B cell (primary cell): ENCODE measurements around the gene MLLT10. TPM values are rescaled to one million over a fixed set of nuclear protein-coding genes. Genes with fewer than 3 reads are reported as not detected.

Experiments
- ATAC-seq: fragments of 200-7000 bp; cut with Tn5 transposase; one replicate; pipeline ENCODE4 v1.10.0; 2021; ENCODE audit warnings: low read depth, mild to moderate bottlenecking, moderate number of reproducible peaks, moderate library complexity
- CTCF ChIA-PET: fragments of 350-600 bp; sonication (Branson Sonifier 250); formaldehyde crosslinking; loops from one replicate; lab custom pipeline; 2021; ENCODE audit warnings: antibody characterized with exemption, inconsistent platforms; lab: Charles Lee
- POLR2A ChIA-PET: fragments of 350-600 bp; sonication (Branson Sonifier 250); formaldehyde crosslinking; loops from one replicate; lab custom pipeline; 2021; ENCODE audit warnings: antibody characterized with exemption; lab: Charles Lee
- DNase-seq: peaks from one replicate; pipeline ENCODE4 v3.0.0; 2013
- H2AFZ ChIP-seq: 2 replicates; pipeline ENCODE4 v1.6.1; 2012; ENCODE audit warnings: mild to moderate bottlenecking, low read depth, low read length; ENCODE audit not compliant: insufficient read depth, poor library complexity, severe bottlenecking
- H3K27ac ChIP-seq, 2 donors: 1 replicate in 1 of 2; 2 replicates in 1 of 2; pipeline ENCODE4 v1.5.1; 2012 to 2013; ENCODE audit warnings: low read length in 2 of 2, mild to moderate bottlenecking in 2 of 2, moderate library complexity in 1 of 2
- H3K27me3 ChIP-seq, 4 experiments: fragments of 200-600 bp in 1 of 4; sonication (generic) in 1 of 4; replicated peaks in 1 of 4; 1 replicate in 2 of 4; 2 replicates in 2 of 4; pipeline versions ENCODE4 v1.6.1 to v1.7.0; 2013 to 2016; ENCODE audit warnings: low read length in 3 of 4, mild to moderate bottlenecking in 2 of 4, mixed read lengths in 1 of 4, moderate library complexity in 1 of 4; ENCODE audit not compliant: insufficient read depth in 4 of 4, control insufficient read depth in 3 of 4; ENCODE audit errors: control extremely low read depth in 1 of 4
- H3K36me3 ChIP-seq, 2 experiments: replicated peaks in 1 of 2; 1 replicate in 1 of 2; 2 replicates in 1 of 2; pipeline versions ENCODE4 v1.6.1 to v1.7.1; 2013; ENCODE audit warnings: low read length in 1 of 2; ENCODE audit not compliant: insufficient read depth in 2 of 2, control insufficient read depth in 1 of 2; ENCODE audit errors: control extremely low read depth in 1 of 2, extremely low read depth in 1 of 2
- H3K4me1 ChIP-seq, 2 donors: fragments of 200-600 bp in 1 of 2; sonication (generic) in 1 of 2; 1 replicate in 1 of 2; 2 replicates in 1 of 2; pipeline versions ENCODE4 v1.5.1 to v1.6.1; 2013 to 2017; ENCODE audit warnings: low read length in 2 of 2; ENCODE audit not compliant: control insufficient read depth in 2 of 2, insufficient read depth in 2 of 2
- H3K4me2 ChIP-seq: replicated peaks from 2 replicates; pipeline ENCODE3; 2012; ENCODE audit warnings: mild to moderate bottlenecking, low read depth, low read length; ENCODE audit not compliant: poor library complexity, severe bottlenecking
- H3K4me3 ChIP-seq, 5 experiments: fragments of 200-600 bp in 1 of 5; sonication (generic) in 1 of 5; 1 replicate in 3 of 5; 2 replicates in 2 of 5; pipeline versions ENCODE4 v1.5.1 to v1.7.0; 2011 to 2016; ENCODE audit warnings: low read length in 4 of 5, mild to moderate bottlenecking in 4 of 5, low read depth in 2 of 5, control low read depth in 1 of 5, moderate library complexity in 1 of 5; ENCODE audit not compliant: insufficient read depth in 1 of 5; ENCODE audit errors: control extremely low read depth in 1 of 5, extremely low read depth in 1 of 5
- H3K79me2 ChIP-seq: fragments of 200-600 bp; sonication (generic); one replicate; pipeline ENCODE4 v1.6.0; 2016; ENCODE audit warnings: low read length; ENCODE audit not compliant: control insufficient read depth, insufficient read depth
- H3K9ac ChIP-seq: fragments of 200-600 bp; sonication (generic); 2 replicates; pipeline ENCODE4 v1.6.1; 2017; ENCODE audit warnings: mild to moderate bottlenecking, low read length, moderate library complexity
- H3K9me3 ChIP-seq, 3 donors: one replicate each; pipeline versions ENCODE4 v1.6.1 to v1.7.1; 2013; ENCODE audit warnings: low read length in 2 of 3; ENCODE audit not compliant: control insufficient read depth in 2 of 3, insufficient read depth in 1 of 3; ENCODE audit errors: control extremely low read depth in 1 of 3
- H4K20me1 ChIP-seq: 2 replicates; pipeline ENCODE4 v1.6.0; 2012; ENCODE audit warnings: mild to moderate bottlenecking, low read length; ENCODE audit not compliant: insufficient read depth, control insufficient read depth, poor library complexity, severe bottlenecking
- H3K27ac Mint-ChIP-seq: one replicate; pipeline ENCODE4 v1.8.0; 2021; ENCODE audit warnings: mixed read lengths
- H3K27me3 Mint-ChIP-seq: one replicate; pipeline ENCODE4 v1.8.0; 2021; ENCODE audit warnings: mixed read lengths
- H3K4me1 Mint-ChIP-seq: one replicate; pipeline ENCODE4 v1.8.0; 2021; ENCODE audit warnings: mixed read lengths
- H3K4me3 Mint-ChIP-seq: one replicate; pipeline ENCODE4 v1.8.0; 2021; ENCODE audit warnings: mixed read lengths
- H3K9me3 Mint-ChIP-seq: one replicate; pipeline ENCODE4 v1.8.0; 2022; ENCODE audit warnings: mixed read lengths; ENCODE audit not compliant: insufficient read depth
- CTCF ChIP-seq: fragments of 200-600 bp; IDR thresholded peaks from one replicate; pipeline ENCODE4 v1.8.0; 2022; ENCODE audit warnings: antibody characterized with exemption, mild to moderate bottlenecking
- EZH2 ChIP-seq: IDR thresholded peaks from 2 replicates; pipeline ENCODE4 v1.6.1; 2012; ENCODE audit warnings: borderline replicate concordance, low read depth, mild to moderate bottlenecking, moderate library complexity, low read length; ENCODE audit not compliant: insufficient read depth, poor library complexity, severe bottlenecking
- WGBS: methylation state at CpG from one replicate; pipeline ENCODE4 v1.1.5; 2013; ENCODE audit warnings: missing lambda C conversion rate; ENCODE audit not compliant: insufficient coverage; 5-methylcytosine and 5-hydroxymethylcytosine counted together
- intact Hi-C: fragments of 100-400 bp; cut with micrococcal nuclease; formaldehyde crosslinking; loops from one replicate; pipeline ENCODE4 v1.10.0; 2022
- polyA plus RNA-seq: library from polyadenylated mRNA; depleted of rRNA; stranded (reverse); fragments of >200 nt; gene quantifications from 2 replicates; pipeline ENCODE4 v1.2.3, GENCODE V29; 2012
- total RNA-seq, 2 donors: library from RNA; stranded (reverse); fragments of 120-200 nt in 1 of 2; gene quantifications; 1 replicate in 1 of 2; 2 replicates in 1 of 2; pipeline versions ENCODE4 v1.2.3 to v1.2.4, GENCODE V29; 2013 to 2022

The MLLT10 gene
- total and polyA plus RNA-seq, 2 donors (not counting 1 experiment from before 2014, with no cell fraction given), result 21.7 to 70.5 TPM

GRCh38 chr10:21500578-21500910, 33.5 kb upstream of the MLLT10 start:
- H3K4me1 Mint-ChIP-seq, result peaks cover 25% of the 10 kb centered on the region
- Histone ChIP-seq H3K4me3 (peak overlapping the region in 3 of 5 experiments; percentile 8 to 30 (median 16)), H3K79me2 (no peaks in the 10 kb centered on the region), H3K27ac (no peak overlapping the region), H4K20me1 (no peaks in the 10 kb centered on the region), H3K9me3 (peaks cover 0 to 16% (median 0%) of the 10 kb centered on the region in 3 donors), H3K4me2 (peak overlapping the region; percentile 71), H3K4me1 (peaks cover 28 to 31% of the 10 kb centered on the region in 2 donors), H3K36me3 (no peaks in the 10 kb centered on the region), H2AFZ (peak overlapping the region; percentile 54), H3K9ac (peak overlapping the region; percentile 39), H3K27me3 (peaks cover 2 to 51% (median 37%) of the 10 kb centered on the region in 4 experiments)
- ChIA-PET POLR2A (no interaction called here), CTCF (interaction anchor here (1.1 kb wide), 1 partner anchor 19 kb away, joined by 3 read pairs; no protein-coding TSS in a partner anchor)
- H3K4me3 Mint-ChIP-seq, result no peak overlapping the region
- DNase-seq (no peak), ATAC-seq (no peak)
- no peaks in the 10 kb centered on the region for H3K9me3 Mint-ChIP-seq
- WGBS, result 33% methylated on average over 11 of the region's 14 CpGs
- H3K27ac Mint-ChIP-seq, result no peak overlapping the region
- intact Hi-C loops, result no loop called here
- H3K27me3 Mint-ChIP-seq, result peaks cover 48% of the 10 kb centered on the region
- TF ChIP-seq EZH2 (no peak), CTCF (no peak)

GRCh38 chr10:21501091-21501490, 32.9 kb upstream of the MLLT10 start:
- no peaks in the 10 kb centered on the region for H3K79me2 ChIP-seq
- H4K20me1 ChIP-seq, result no peaks in the 10 kb centered on the region
- H3K4me2 ChIP-seq, result no peak overlapping the region
- WGBS, result 83% methylated on average over 4 of the region's 5 CpGs
- Mint-ChIP-seq H3K4me1 (peaks cover 24% of the 10 kb centered on the region), H3K9me3 (no peaks in the 10 kb centered on the region), H3K4me3 (peak overlapping the region; percentile 11), H3K27ac (no peak overlapping the region), H3K27me3 (peaks cover 52% of the 10 kb centered on the region)
- no peak for ATAC-seq
- TF ChIP-seq CTCF, result no peak
- TF ChIP-seq EZH2, result no peak
- no peaks in the 10 kb centered on the region for H3K36me3 ChIP-seq
- H3K9ac ChIP-seq, result no peak overlapping the region
- H2AFZ ChIP-seq, result no peak overlapping the region
- DNase-seq, result no peak
- peaks cover 0 to 16% (median 0%) of the 10 kb centered on the region in 3 donors for H3K9me3 ChIP-seq
- H3K4me1 ChIP-seq, result peaks cover 27% of the 10 kb centered on the region in 2 donors
- ChIA-PET POLR2A (no interaction called here), CTCF (interaction anchor here (1.1 kb wide), 1 partner anchor 19 kb away, joined by 3 read pairs; no protein-coding TSS in a partner anchor)
- no peak overlapping the region for H3K4me3 ChIP-seq
- intact Hi-C loops, result no loop called here
- H3K27ac ChIP-seq, result no peak overlapping the region
- H3K27me3 ChIP-seq, result peaks cover 2 to 50% (median 39%) of the 10 kb centered on the region in 4 experiments
